Endothelial cell of umbilical vein (primary cell): ENCODE results near the gene ZDHHC14. TPM values are rescaled to one million over a fixed set of nuclear protein-coding genes. Genes with fewer than 3 reads are reported as not detected.

ENCODE experiments used
- BruUV-seq: library from RNA; stranded (reverse); fragments of 400-500 nt; replicated peaks from 2 replicates; lab custom pipeline; 2021; lab: Mats Ljungman, UMichigan
- CTCF ChIA-PET: fragments of 300-600, 350-600 bp; sonication (Branson Sonifier 250); formaldehyde crosslinking; loops from one replicate; lab custom pipeline; 2021; ENCODE audit warnings: antibody characterized with exemption, inconsistent platforms; lab: Charles Lee
- POLR2A ChIA-PET: fragments of 300-600, 350-600 bp; sonication (Branson Sonifier 250); formaldehyde crosslinking; loops from one replicate; lab custom pipeline; 2021; ENCODE audit warnings: antibody characterized with exemption, inconsistent platforms; lab: Charles Lee
- DNase-seq: peaks from one replicate; pipeline ENCODE4 v3.0.0-alpha.2; 2011; ENCODE audit warnings: low read depth, low spot score
- FAIRE-seq: peaks from 2 replicates; lab custom pipeline; 2011; peaks lifted over from hg19 to GRCh38; lab: Jason Lieb, UNC
- H2AFZ ChIP-seq: 2 replicates; pipeline ENCODE4 v1.6.0; 2012; ENCODE audit warnings: low read depth, low read length, control low read depth, inconsistent platforms
- H3K27ac ChIP-seq: 2 replicates; pipeline ENCODE4 v1.5.1; 2011; ENCODE audit warnings: low read depth, mild to moderate bottlenecking, control low read depth, low read length, moderate library complexity; ENCODE audit not compliant: insufficient read depth
- H3K27me3 ChIP-seq, 2 experiments: 2 replicates each; pipeline versions ENCODE4 v1.6.0 to v1.6.1; 2011; ENCODE audit warnings: low read length in 2 of 2, mixed read lengths in 1 of 2; ENCODE audit not compliant: control insufficient read depth in 2 of 2, insufficient read depth in 2 of 2
- H3K36me3 ChIP-seq, 2 experiments: 2 replicates in 1 of 2; 3 replicates in 1 of 2; pipeline ENCODE4 v1.5.1; 2011; ENCODE audit warnings: low read length in 2 of 2, mild to moderate bottlenecking in 1 of 2, moderate library complexity in 1 of 2; ENCODE audit not compliant: control insufficient read depth in 2 of 2, insufficient read depth in 2 of 2; ENCODE audit errors: extremely low read depth in 1 of 2
- H3K4me1 ChIP-seq: 3 replicates; pipeline ENCODE4 v1.5.1; 2011; ENCODE audit warnings: mild to moderate bottlenecking, low read length; ENCODE audit not compliant: control insufficient read depth, insufficient read depth; ENCODE audit errors: extremely low read depth
- H3K4me2 ChIP-seq: 2 replicates; pipeline ENCODE4 v1.6.1; 2011; ENCODE audit warnings: low read length, control low read depth, mixed read lengths; ENCODE audit not compliant: insufficient read depth
- H3K4me3 ChIP-seq, 3 experiments: fragments of 200-600 bp in 1 of 3; sonication (generic), shearing (Covaris generic) in 1 of 3; replicated peaks in 1 of 3; 2 replicates each; pipeline ENCODE4 v1.5.1; 2011 to 2016; ENCODE audit warnings: control low read depth in 3 of 3, low read length in 3 of 3, mild to moderate bottlenecking in 2 of 3, inconsistent platforms in 1 of 3, low read depth in 1 of 3, moderate library complexity in 1 of 3; ENCODE audit not compliant: insufficient read depth in 1 of 3
- H3K79me2 ChIP-seq: 2 replicates; pipeline ENCODE4 v1.6.0; 2012; ENCODE audit warnings: low read length, inconsistent platforms; ENCODE audit not compliant: control insufficient read depth, insufficient read depth
- H3K9ac ChIP-seq: replicated peaks from 2 replicates; pipeline ENCODE3; 2011; ENCODE audit warnings: low read length, control low read depth; ENCODE audit not compliant: insufficient read depth; ENCODE audit errors: extremely low read depth
- H3K9me1 ChIP-seq: replicated peaks from 3 replicates; pipeline ENCODE4 v1.6.0; 2011; ENCODE audit warnings: mild to moderate bottlenecking, low read length; ENCODE audit not compliant: control insufficient read depth, insufficient read depth; ENCODE audit errors: extremely low read depth
- H3K9me3 ChIP-seq: replicated peaks from 2 replicates; pipeline ENCODE4 v1.5.1; 2012; ENCODE audit warnings: low read length, inconsistent platforms; ENCODE audit not compliant: control insufficient read depth, insufficient read depth
- H4K20me1 ChIP-seq: replicated peaks from 2 replicates; pipeline ENCODE3; 2011; ENCODE audit warnings: mild to moderate bottlenecking, low read length; ENCODE audit not compliant: control insufficient read depth, insufficient read depth; ENCODE audit errors: extremely low read depth
- CTCF ChIP-seq, 2 donors: IDR thresholded peaks; 1 replicate in 1 of 2; 2 replicates in 1 of 2; pipeline ENCODE4 v1.5.1; 2011; ENCODE audit warnings: low read length in 2 of 2, mild to moderate bottlenecking in 2 of 2, moderate library complexity in 2 of 2, control low read depth in 1 of 2, inconsistent platforms in 1 of 2, low read depth in 1 of 2; ENCODE audit not compliant: insufficient read depth in 1 of 2; ENCODE audit errors: extremely low read depth in 1 of 2
- EZH2 ChIP-seq: IDR thresholded peaks from 2 replicates; pipeline ENCODE4 v1.6.1; 2012; ENCODE audit warnings: borderline replicate concordance, low read depth, mild to moderate bottlenecking, moderate library complexity, low read length, inconsistent platforms; ENCODE audit not compliant: severe bottlenecking
- FOS ChIP-seq: IDR thresholded peaks from 2 replicates; pipeline ENCODE4 v1.6.1; 2011; ENCODE audit warnings: mild to moderate bottlenecking, low read length, moderate library complexity, borderline replicate concordance; ENCODE audit not compliant: insufficient read depth
- GATA2 ChIP-seq: IDR thresholded peaks from 2 replicates; pipeline ENCODE4 v1.7.0; 2011; ENCODE audit warnings: low read depth, mild to moderate bottlenecking, moderate library complexity, mixed read lengths, low read length; ENCODE audit not compliant: insufficient read length, insufficient read depth
- JUN ChIP-seq: IDR thresholded peaks from 2 replicates; pipeline ENCODE4 v1.6.1; 2011; ENCODE audit warnings: borderline replicate concordance, low read depth; ENCODE audit not compliant: insufficient read length, insufficient read depth
- MAX ChIP-seq: IDR thresholded peaks from 2 replicates; pipeline ENCODE4 v1.6.1; 2011; ENCODE audit not compliant: insufficient read depth, insufficient read length
- MYC ChIP-seq: IDR thresholded peaks from one replicate; pipeline ENCODE4 v1.6.1; 2011; ENCODE audit warnings: mild to moderate bottlenecking, low read depth, low read length
- POLR2A ChIP-seq: IDR thresholded peaks from 2 replicates; pipeline ENCODE4 v1.6.1; 2012; ENCODE audit warnings: low read depth, mild to moderate bottlenecking, control low read depth, low read length
- POLR2AphosphoS5 ChIP-seq: IDR thresholded peaks from 2 replicates; pipeline ENCODE4 v1.6.1; 2012; ENCODE audit warnings: low read depth, mild to moderate bottlenecking, control low read depth, low read length, moderate library complexity; ENCODE audit not compliant: insufficient read depth
- dilution Hi-C: fragments of 300-500 bp; cut with MboI; formaldehyde crosslinking; loops from one replicate; pipeline ENCODE4 v1.15.0; 2019; ENCODE audit warnings: low sequenced_read_pairs; ENCODE audit not compliant: extremely low pct_ligation_motif_present
- intact Hi-C: fragments of 100-400 bp; cut with micrococcal nuclease; formaldehyde crosslinking; loops from one replicate; pipeline ENCODE4 v1.10.0; 2022
- polyA plus RNA-seq, 4 experiments: library from polyadenylated mRNA; depleted of rRNA in 3 of 4; stranded (reverse) in 3 of 4; unstranded in 1 of 4; fragments of >200 nt; gene quantifications; 2 replicates each; pipeline versions ENCODE4 v1.2.1 to v1.2.3, GENCODE V29; 2011 to 2012; ENCODE audit warnings: missing spikeins in 1 of 4
- total RNA-seq: library from RNA; stranded (reverse); gene quantifications from 2 replicates; pipeline ENCODE4 v1.2.3, GENCODE V29; 2021

ZDHHC14 gene
- total and polyA plus RNA-seq, 2 donors (not counting 3 experiments of a cell fraction or from before 2014, with no cell fraction given) = 23.0 to 25.6 TPM

- FAIRE-seq (no peak), DNase-seq (no peak)
- Histone ChIP-seq H3K9ac (no peak overlapping the region), H3K79me2 (no peaks in the 10 kb centered on the region), H3K9me3 (no peaks in the 10 kb centered on the region), H3K9me1 (no peaks in the 10 kb centered on the region), H3K4me3 (no peak overlapping the region), H3K27me3 (peaks cover 2 to 8% of the 10 kb centered on the region in 2 experiments), H2AFZ (no peak overlapping the region), H3K36me3 (no peaks in the 10 kb centered on the region), H4K20me1 (no peaks in the 10 kb centered on the region), H3K4me1 (peaks cover 4% of the 10 kb centered on the region), H3K27ac (no peak overlapping the region), H3K4me2 (no peak overlapping the region)
- ChIA-PET POLR2A (no interaction called here), CTCF (no interaction called here)
- dilution Hi-C loops = no loop called here
- TF ChIP-seq CTCF (IDR thresholded peaks at IDR 0.05; ENCODE audit: extremely low read depth in 1 of 2, insufficient read depth in 1 of 2, low read depth in 1 of 2, low read length in 2 of 2) = no peak
- TF ChIP-seq FOS = no peak
- no peak for TF ChIP-seq GATA2
- TF ChIP-seq EZH2 = no peak
- no peak for TF ChIP-seq MAX
- no peak for TF ChIP-seq POLR2AphosphoS5
- TF ChIP-seq POLR2A = no peak
- TF ChIP-seq MYC = no peak
- TF ChIP-seq JUN = no peak
- intact Hi-C loops = no loop called here
- BruUV-seq = no TSS peak
Measured at GRCh38 chr6:157716251-157716995, 335.4 kb downstream of the ZDHHC14 start.
